H4 (cell line): ENCODE measurements around the gene TUBB4B. TPM values are rescaled to one million over a fixed set of nuclear protein-coding genes. Genes with fewer than 3 reads are reported as not detected.

ENCODE experiments used
- DNase-seq: peaks from one replicate; pipeline ENCODE4 v3.0.0-alpha.2; 2015; ENCODE audit warnings: low spot score
- total RNA-seq: library from RNA; depleted of rRNA; stranded (reverse); fragments of >200 nt; shearing (Covaris generic); gene quantifications from 2 replicates; pipeline ENCODE4 v1.2.3, GENCODE V29; 2014; rRNA removed

Gene TUBB4B
- total RNA-seq: 164 and 180 TPM in 2 replicates

DNA sequence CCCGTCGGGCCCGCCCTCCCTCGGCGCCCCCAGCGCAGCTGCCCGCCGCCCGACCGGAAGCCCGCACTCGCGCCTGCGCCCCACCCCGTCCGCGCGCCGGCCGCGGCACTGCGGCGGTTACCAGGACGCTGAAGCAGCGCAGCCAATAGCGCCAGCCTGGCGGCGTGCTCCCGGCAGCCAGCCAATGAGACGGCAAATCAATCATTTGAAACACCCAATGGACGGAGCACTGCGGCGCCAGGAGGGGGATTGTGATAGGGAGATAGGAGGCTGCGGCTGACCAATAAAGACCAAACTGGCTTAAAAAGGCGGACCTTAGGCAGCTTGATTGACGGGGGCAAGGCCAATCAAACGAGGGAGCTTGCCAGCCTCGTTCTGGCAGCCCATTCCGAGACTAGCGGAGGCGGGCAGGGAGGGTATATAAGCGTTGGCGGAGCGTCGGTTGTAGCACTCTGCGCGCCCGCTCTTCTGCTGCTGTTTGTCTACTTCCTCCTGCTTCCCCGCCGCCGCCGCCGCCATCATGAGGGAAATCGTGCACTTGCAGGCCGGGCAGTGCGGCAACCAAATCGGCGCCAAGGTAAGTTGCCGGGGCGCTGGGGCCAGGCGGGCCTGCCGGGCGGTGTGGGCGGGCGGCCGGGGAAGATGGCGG is at the start of gene TUBB4B:
TSS of gene TUBB4B (plus strand) at position 447 of the 649 bp plus-strand sequence. CDS start at position 521, 74 bp downstream.
- DNase-seq: peak; percentile 100

DNA sequence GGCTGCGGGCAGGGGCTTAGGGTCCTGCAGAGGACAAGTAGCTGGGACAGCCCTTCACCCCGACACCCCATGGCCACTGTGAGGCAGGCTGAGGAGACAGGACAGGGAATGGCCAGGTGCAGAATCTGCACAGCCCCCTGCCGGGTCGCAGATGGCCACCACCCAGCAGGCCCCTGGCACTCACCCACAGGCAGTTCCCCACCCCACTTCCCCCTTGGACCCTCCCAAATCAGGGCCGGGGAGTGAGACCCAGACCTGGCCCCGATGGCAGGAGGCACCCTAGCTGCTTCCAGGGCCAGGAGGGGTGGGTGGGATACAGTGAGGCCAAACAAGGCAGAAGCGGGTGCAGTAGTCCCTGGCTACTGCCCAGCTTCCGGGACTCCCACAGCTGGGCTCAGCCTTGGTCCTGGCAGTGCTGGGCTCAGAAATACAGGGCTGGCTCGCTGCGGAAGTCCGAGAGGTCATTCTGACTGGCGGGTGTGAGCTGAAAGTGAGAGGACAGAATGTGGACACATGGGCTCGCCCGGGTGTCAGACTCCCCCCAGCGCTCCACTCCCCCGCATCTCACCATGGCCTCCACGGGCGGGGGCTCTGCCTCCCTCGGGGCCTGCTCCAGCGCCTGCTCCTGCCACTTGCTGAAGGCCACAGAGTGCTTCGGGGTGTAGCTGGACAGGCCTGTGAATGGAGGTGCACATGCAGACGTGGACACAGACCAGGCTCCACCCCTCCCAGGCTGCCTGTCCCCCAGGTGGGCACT is 49.2 kb upstream of the TUBB4B start:
- DNase-seq: no peak

DNA sequence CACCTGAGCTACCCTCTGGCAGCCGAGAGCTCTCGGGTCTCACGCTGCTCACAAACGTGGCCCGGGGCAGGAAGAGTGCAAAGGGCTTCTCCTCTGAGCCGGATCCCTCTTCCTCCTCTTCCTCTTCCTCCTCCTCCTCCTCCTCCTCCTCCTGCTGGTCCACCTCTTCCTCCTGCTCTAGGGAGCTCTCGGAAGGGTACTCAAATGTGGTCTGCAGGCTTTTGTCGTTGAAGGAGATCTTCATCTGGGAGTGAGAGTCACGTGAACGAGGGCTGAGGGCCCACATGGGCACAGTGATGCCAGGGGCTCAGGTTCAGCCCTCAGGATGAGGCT is 48.7 kb upstream of the TUBB4B start:
- DNase-seq: no peak

DNA sequence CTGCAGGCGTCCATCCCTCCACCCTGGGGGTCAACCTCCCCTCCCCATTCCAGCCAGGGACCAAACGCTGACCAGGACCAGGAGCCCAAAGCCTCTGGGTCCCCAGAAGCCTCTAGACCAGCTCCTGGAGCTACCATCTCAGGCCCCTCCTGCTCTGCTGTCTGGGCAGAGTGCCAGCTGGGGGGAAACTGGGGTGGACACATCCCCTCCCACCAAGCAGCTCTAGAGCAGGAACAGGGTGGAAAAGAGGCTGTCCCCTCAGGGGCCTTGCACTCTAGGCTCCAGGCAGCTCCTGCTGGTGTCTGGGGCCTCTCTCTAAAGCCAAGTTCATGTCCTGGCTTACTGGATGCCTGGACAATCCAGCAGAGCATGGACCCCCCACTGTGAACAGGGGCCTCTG is 48.2 kb upstream of the TUBB4B start:
- DNase-seq: no peak

DNA sequence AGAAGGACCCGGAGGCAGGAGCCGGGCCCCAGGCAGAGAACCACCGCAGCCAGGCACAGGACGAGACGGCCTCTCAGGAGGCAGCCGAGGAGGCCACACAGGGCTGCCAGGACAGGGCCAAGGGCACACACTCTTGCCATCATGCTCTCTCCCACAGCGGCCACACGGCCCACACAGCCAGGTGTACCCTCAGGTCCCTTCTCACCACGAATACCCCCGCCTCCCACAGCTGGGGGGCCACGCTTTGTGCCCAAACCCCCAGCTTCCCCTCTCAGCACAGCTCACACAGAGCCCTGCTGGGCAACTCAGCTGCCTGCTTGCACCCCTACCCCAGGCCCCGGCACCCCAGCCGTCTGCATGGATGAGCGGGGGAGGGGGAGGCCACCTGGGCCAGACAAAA is 47.3 kb upstream of the TUBB4B start:
- no peak for DNase-seq

DNA sequence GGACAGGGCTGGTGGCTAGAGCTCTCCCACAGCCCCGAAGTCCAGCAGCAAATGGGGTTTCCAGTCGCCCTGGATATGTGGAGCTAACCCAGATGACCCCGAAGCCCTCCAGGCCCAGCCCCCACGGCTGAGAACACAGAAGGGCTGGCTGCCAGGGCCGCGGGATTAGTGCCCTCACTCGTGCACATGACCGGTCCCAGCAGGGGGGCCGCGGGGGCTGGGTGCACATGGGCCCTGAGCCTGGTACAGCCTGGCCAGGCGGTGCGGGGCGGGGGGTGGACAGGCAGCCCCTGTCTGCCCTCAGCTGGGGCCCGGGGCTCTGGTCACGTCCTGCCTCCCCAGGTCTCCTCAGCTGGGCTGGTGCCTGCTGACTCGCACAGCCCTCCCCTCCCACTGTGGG is 46.7 kb upstream of the TUBB4B start:
- no peak for DNase-seq

DNA sequence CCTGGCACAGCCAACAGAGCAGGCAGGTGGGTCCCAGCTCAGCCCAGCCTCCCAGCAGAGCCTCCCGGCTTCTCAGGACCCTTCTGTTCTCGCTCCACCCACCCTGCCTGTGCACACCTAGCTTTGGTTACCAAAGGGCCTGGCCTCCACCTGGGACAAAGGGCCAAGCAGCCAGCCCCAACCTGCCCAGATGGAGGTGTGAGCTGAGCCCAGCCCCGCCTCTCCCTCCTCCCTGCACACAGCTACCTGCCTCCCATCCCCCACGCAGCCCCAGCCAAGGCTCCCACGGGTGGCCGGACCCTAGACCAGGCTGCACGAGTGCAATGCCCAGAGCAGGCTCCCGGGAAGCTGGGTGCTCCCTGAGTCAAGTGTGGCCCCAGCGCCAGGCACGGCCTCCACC is 46.2 kb upstream of the TUBB4B start:
- DNase-seq: no peak

DNA sequence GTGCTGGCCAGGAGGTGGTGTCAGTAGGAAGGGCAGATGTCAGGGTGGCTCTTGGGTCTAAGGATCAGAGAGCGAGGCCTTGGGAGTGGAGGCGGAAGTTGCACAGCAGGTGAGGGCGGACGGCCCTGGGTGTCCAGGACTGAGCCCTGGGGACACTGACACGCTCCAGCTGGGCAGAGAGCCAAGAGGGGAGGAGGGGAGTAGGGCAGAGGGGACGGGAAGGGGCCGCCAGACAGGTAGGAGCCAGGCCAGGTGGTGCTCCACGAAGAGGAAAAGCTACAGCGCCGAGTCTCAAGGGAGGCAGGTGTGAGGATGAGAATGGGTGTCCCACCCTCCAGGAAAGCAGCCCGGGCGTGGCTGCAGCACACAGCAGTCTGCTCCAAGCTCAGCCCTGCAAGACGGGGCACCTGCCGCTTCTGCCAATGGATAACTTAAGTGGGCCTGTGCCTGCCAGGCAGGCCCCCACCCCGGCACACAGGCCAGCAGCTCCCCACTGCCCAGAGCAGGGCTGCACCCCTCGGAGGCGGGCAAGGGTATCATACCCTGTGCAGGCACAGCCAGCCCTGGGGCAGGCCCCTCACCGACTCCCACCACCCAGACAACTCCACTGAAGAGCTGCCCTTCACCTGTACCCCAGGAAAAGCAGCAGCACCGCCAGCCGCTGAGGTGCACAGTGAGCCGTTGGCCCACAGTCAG is 45.4 kb upstream of the TUBB4B start:
- DNase-seq: no peak

DNA sequence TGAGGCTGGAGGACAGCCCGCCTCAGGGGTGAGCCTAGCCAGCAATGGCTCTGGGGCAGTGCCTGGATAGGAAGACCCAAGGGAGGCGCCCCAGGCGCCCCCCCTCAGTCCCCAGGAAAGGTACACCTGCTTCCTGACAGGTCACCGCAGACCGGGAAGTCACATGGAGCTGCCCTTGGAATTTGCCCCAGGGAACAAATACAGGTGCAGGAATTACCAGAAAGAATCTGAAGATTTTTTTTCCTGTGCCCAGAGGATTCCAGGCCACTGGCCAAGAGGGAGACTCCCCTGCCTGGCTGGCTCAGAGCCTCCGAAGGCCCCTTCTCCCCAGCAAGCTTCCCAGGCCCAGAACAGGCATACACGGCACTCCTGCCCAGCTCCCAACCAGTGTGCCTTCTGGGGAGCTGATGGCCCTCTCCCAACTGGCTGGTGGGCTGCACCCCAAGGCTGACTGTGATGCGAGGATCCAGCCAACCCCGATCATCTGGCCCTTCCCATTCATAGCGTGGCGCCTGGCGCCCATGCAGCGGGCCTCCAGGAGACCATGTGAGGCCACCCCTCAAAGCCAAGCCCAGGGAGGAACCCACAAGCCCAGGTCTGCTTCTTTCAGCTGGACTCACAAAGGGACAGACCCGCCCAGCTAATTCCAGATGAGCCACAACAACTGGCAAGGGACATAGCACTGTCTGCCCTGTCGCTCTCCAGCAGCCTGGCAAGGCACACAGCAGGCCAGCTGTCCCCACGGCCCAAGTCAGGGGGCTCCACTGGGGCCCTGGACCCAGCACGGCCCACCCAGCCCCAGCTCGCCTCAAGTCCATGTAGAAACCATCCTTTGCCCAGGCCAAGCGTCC is 42.8 kb upstream of the TUBB4B start:
- no peak for DNase-seq

DNA sequence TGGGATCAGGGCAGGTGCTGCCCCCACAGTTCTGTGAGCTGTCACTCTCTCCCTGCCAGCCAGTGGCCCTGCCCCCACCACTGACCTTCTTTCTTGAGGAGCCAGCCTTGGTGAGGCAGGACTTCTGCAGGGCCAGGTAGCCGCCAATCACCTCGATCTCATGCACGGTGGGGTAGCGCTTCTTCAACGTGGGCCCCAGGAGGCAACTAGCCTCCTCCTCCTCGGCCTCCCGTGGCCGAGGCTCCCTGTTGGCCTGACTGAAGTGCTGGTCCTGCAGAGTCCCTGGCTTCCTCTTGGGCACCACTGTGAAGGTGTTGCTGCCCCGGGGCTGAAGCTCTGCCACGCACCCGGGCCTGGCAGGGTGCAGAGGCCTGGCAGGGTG is 42.2 kb upstream of the TUBB4B start:
- DNase-seq: no peak

DNA sequence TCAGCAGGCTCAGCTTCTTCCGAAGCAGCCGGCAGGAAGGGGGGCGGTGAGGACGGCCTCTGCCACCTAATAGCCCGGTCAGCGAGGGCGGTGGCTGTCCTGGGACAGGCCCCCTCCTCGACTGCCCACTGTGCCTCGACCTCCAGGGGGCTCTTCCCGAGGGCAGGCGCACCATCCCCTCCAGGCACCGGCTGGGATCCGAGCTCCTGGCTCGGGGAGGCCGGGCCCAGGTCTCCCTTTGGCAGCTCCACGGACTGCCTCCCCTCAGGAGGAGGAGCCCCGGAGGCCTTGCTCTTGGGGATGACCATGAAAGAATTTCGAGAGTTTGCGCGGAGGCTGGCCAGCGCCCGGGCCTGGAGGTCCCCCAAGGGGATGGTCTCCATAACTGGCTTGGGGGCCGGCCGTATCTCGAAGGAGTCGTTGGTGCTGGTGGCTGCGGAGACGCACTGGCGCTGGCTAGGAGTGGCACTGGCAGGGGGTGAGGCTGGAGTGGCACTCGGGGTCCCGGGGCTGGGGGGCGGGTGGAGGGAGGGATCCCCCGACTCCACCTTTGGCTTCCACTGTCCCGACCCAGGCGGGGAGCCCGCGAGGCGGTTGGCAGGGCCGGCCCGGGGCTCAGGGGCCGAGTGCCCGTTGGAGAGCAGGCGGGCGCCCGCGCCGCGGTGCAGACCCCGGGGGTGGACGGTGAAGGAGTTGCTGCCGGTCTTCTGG is 41.5 kb upstream of the TUBB4B start:
- DNase-seq: no peak

DNA sequence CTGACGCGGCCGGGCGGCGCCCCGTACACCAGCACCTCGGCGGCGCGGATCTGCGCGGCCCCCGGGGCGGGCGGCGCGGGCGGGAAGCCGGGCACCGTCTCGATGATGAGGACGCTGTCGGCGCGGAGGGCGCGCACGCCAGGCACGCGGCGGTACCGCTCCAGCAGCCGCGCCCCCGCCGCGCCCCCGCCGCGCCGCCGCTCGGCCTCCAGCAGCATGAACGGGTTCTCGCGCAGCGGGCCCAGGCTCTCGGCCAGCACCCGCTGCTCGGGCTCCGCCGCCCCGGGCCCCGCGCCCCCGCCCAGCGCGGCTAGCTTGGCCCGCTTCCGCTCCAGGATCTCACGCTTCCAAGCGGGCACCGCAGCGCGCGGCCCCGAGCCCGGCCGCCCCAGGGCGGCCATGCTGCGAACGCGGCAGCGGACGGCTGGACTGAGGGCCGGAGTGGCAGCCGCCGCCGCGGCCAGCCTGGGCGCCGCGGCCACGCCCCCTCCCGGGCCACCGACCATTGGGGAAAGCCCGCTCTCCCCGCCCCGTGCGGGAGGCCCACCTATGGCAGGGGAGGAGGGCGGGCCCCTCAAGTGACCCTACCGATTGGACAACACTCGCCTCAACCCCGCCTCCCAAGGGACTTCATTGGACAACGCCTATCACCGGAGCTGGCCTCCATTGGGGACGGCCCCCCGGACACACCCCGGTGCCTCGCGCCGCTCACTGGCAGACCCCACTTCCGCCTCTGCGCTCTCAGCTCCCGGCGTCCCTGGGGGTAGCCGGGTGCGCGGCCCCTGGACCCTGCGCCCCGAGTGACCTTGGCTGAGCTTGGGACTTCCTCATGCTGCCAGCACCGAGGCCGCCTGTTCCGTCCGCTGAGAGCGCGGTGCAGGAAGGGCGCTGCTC is 40.5 kb upstream of the TUBB4B start, which contains the start of gene TPRN:
TSS of gene TPRN (minus strand) at position 431 of the 894 bp plus-strand sequence. CDS start at position 401, 30 bp downstream.
- DNase-seq: peak; percentile 98

DNA sequence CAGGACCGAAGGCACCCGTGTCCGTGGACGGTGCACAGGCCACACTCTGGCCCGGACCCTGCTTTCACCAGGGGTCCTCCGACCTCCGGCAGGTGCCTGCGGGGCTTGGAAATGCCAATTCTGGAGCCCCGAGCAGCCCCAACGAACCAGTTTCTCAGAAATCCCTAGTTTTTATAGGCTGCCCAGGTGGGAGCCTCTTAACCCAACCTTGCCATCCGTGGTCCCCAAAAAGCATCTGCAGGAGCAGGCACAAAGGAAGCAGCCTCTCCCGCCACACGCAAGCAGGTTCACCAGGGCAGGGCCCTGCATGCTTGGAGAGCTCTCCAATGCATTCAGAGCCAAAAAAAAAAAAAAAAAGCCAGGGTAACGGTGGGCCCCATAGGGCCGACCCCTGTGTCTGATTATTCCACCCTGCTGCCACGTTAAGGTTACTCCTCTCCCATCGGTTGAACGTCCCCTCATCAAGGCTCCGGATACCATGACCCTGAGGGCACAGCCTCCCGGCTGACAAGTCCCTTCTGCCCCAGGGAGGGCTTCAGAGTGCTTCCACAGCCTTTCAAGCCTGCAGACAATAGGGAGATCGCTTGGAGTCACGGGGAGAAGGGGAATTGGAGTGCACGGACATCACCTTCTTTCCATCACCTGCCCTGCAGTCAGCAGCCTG is 39.8 kb upstream of the TUBB4B start:
- no peak for DNase-seq

DNA sequence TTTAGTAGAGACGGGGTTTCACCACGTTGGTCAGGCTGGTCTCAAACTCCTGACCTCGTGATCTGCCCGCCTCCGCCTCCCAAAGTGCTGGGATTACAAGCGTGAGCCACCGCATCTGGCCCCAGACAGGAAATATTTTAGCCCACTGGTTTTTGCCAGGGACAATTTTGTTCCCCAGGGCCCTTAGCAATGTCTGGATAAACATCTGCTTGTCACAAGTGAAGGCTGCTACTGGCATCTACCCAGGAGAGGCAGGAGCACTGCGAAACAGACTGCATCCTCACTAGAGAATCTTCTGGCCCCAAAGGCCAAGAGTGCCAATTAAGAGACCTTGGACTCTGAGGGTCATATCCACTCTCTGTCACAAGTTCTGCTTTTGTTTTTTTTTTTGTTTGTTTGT is 38.1 kb upstream of the TUBB4B start:
- no peak for DNase-seq

DNA sequence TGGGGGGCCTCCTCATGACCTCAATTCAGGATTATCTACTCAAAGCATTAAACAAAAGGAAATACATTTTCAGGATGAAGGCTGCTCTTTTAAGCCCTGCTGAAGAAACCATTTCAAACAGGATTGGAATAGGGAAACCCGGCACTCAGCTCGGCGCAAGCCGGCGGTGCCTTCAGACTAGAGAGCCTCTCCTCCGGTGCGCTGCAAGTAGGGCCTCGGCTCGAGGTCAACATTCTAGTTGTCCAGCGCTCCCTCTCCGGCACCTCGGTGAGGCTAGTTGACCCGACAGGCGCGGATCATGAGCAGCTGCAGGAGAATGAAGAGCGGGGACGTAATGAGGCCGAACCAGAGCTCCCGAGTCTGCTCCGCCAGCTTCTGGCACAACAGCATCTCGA is 36.4 kb upstream of the TUBB4B start:
- DNase-seq: no peak

DNA sequence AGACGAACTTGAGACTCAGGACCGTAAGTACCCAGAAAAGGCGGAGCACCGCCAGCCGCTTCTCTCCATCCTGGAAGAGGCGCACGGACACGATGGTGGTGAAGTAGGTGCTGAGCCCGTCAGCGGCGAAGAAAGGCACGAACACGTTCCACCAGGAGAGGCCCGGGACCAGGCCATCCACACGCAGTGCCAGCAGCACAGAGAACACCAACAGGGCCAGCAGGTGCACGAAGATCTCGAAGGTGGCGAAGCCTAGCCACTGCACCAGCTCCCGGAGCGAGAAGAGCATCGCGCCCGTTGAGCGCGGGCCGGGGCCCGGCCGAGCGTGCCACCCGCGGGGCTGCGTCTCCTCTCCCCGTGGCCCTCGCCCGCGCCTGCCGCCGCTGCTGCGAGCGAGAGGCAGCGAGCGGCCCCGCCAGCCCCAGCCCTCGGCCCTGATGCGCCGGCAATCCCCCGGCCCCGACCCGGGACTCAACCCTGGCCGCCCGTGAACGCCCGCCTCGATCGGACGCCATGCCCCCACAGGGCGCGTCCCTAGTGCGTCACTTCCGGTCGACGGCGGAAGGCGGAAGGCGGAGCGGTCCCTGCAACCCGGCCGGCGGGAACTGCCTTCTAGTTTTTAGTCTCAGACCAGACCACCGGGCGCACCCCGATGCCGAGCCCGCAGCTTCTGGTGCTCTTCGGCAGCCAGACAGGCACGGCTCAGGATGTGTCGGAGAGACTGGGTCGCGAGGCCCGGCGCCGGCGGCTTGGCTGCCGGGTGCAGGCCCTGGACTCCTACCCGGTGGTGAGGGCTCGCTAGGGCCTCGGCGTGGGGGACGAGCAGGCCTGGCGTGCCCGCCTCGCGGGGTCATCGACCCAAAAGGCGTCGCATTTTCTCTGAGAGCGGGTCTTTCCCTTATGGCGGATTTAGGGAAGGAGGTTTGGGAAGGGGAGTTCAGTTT is 35.7 kb upstream of the TUBB4B start, which contains the start of the genes NDOR1 and TMEM203:
TSS of gene NDOR1 (plus strand) at position 575 of the 944 bp plus-strand sequence. CDS start at position 653, 78 bp downstream.
TSS of gene TMEM203 (minus strand) at position 523 of the 944 bp plus-strand sequence. CDS start at position 289, 234 bp downstream.
- DNase-seq: peak; percentile 80

DNA sequence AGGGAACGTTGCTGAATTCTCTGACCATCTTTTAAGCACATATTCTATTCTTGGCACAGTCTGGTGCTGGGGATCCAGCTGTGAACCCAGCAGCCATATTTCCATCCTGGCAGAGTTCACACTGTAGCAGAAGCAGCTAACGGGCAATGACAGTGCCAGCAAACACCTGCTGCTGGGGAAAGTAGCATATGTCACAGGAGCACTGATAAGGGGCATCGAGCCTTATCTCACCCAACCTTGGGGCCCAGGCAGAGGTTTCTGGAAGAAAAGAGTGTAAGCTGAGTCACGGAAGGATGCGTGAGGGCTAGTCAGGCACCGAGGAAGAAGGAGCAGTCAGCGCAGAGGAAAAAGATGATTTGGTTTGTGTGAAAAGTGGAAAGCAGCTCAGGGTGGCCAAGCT is 34.5 kb upstream of the TUBB4B start:
- DNase-seq: no peak

DNA sequence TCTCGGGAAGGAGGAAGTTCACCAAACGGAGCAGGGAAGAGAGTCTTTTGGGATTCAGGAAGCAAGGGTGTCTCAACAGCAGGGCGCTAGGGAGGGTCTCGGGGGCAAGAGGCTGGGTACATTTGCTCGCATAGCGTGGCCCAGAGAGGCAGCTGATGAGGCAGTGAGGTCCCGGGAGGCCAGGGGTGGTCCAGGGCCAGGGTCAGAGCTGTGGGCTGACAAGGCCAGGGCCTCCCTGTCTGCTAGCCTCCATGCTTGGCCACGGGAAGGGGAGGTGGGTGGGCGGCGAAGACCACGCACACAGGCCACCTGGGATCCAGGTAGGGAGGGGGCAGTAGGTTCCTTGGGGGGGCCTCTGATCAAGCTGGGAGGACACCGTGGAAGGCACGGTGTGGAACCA is 29.6 kb upstream of the TUBB4B start:
- DNase-seq: no peak
